ENCODE results near the gene SSRP1.

The SSRP1 gene

GRCh38 chr11:57305523-57305922, 30.2 kb downstream of the SSRP1 start:
- no peak for DNase-seq (ENCODE audit: low read depth)
- H3K4me3 ChIP-seq (ENCODE audit: control insufficient read depth, low read depth, low read length), result no peak overlapping the region
- TF ChIP-seq CTCF (IDR thresholded peaks at IDR 0.05; ENCODE audit: control insufficient read depth, insufficient read depth, low read depth, low read length, missing control alignments), result no peak

GRCh38 chr11:57303990-57304579, 31.6 kb downstream of the SSRP1 start:
- no peak for TF ChIP-seq CTCF (IDR thresholded peaks at IDR 0.05; ENCODE audit: control insufficient read depth, insufficient read depth, low read depth, low read length, missing control alignments)
- no peak overlapping the region for H3K4me3 ChIP-seq (ENCODE audit: control insufficient read depth, low read depth, low read length)
- no peak for DNase-seq (ENCODE audit: low read depth)

GRCh38 chr11:57303280-57303989, 32.3 kb downstream of the SSRP1 start:
- DNase-seq (ENCODE audit: low read depth), result no peak
- TF ChIP-seq CTCF (IDR thresholded peaks at IDR 0.05; ENCODE audit: control insufficient read depth, insufficient read depth, low read depth, low read length, missing control alignments), result no peak
- H3K4me3 ChIP-seq (ENCODE audit: control insufficient read depth, low read depth, low read length), result no peak overlapping the region

- no peak for DNase-seq (ENCODE audit: low read depth)
- no peak overlapping the region for H3K4me3 ChIP-seq (ENCODE audit: control insufficient read depth, low read depth, low read length)
- no peak for TF ChIP-seq CTCF (IDR thresholded peaks at IDR 0.05; ENCODE audit: control insufficient read depth, insufficient read depth, low read depth, low read length, missing control alignments)
These were observed 33.2 kb downstream of the SSRP1 start for GRCh38 chr11:57302489-57302888.

GRCh38 chr11:57301711-57302423, 33.8 kb downstream of the SSRP1 start:
- no peak overlapping the region for H3K4me3 ChIP-seq (ENCODE audit: control insufficient read depth, low read depth, low read length)
- TF ChIP-seq CTCF (IDR thresholded peaks at IDR 0.05; ENCODE audit: control insufficient read depth, insufficient read depth, low read depth, low read length, missing control alignments), result no peak
- DNase-seq (ENCODE audit: low read depth), result no peak

- DNase-seq (ENCODE audit: low read depth), result no peak
- H3K4me3 ChIP-seq (ENCODE audit: control insufficient read depth, low read depth, low read length), result no peak overlapping the region
- TF ChIP-seq CTCF (IDR thresholded peaks at IDR 0.05; ENCODE audit: control insufficient read depth, insufficient read depth, low read depth, low read length, missing control alignments), result no peak
These were observed 34.9 kb downstream of the SSRP1 start for GRCh38 chr11:57300785-57301184.

Data from AG09309 (cell line).